SK-N-SH (cell line): ENCODE data around the gene CSTF3. TPM values are rescaled to one million over a fixed set of nuclear protein-coding genes. Genes with fewer than 3 reads are reported as not detected.

Source experiments
- CTCF ChIA-PET: fragments of 300-600, 350-600 bp; formaldehyde crosslinking; extraction: SDS; loops from one replicate; lab custom pipeline; 2021; lab: Yijun Ruan, JAX
- POLR2A ChIA-PET: fragments of 350-600 bp; sonication (Branson Sonifier 250); formaldehyde crosslinking; extraction: SDS; loops from one replicate; lab custom pipeline; 2020; ENCODE audit warnings: antibody characterized with exemption, inconsistent platforms; lab: Yijun Ruan, JAX
- DNase-seq: peaks from one replicate; pipeline ENCODE4 v3.0.0; 2012
- H2AFZ ChIP-seq: fragments of 200-600 bp; sonication (generic); 2 replicates; pipeline ENCODE4 v1.8.1; 2016; ENCODE audit warnings: antibody characterized with exemption, mild to moderate bottlenecking, low read depth
- H3F3A ChIP-seq: fragments of 200-600 bp; sonication (generic); replicated peaks from 2 replicates; pipeline ENCODE3; 2016; ENCODE audit warnings: antibody characterized with exemption, mild to moderate bottlenecking; ENCODE audit not compliant: insufficient read depth
- H3K27ac ChIP-seq, 2 experiments: fragments of 200-500 bp in 1 of 2; fragments of 200-600 bp in 1 of 2; sonication (Bioruptor generic) in 1 of 2; sonication (generic), shearing (Covaris generic) in 1 of 2; 2 replicates each; pipeline versions ENCODE4 v1.5.1 to v1.6.1; 2014 to 2016; ENCODE audit warnings: low read depth in 2 of 2, inconsistent platforms in 1 of 2, low read length in 1 of 2, mild to moderate bottlenecking in 1 of 2, mixed read lengths in 1 of 2
- H3K27me3 ChIP-seq: fragments of 200-600 bp; sonication (generic), shearing (Covaris generic); 2 replicates; pipeline ENCODE4 v1.6.1; 2016; ENCODE audit warnings: mixed run types; ENCODE audit not compliant: insufficient read depth
- H3K36me3 ChIP-seq, 2 experiments: fragments of 200-500 bp in 1 of 2; fragments of 200-600 bp in 1 of 2; sonication (Bioruptor generic) in 1 of 2; sonication (generic) in 1 of 2; replicated peaks in 1 of 2; 2 replicates each; pipeline versions ENCODE3 to v1.5.1; 2014 to 2016; ENCODE audit warnings: low read length in 1 of 2, mild to moderate bottlenecking in 1 of 2; ENCODE audit not compliant: insufficient read depth in 2 of 2, control insufficient read depth in 1 of 2
- H3K4me1 ChIP-seq, 2 experiments: fragments of 200-500 bp in 1 of 2; fragments of 200-600 bp in 1 of 2; sonication (Bioruptor generic) in 1 of 2; sonication (generic), shearing (Covaris generic) in 1 of 2; 2 replicates each; pipeline versions ENCODE4 v1.5.1 to v1.6.1; 2014 to 2016; ENCODE audit warnings: low read depth in 1 of 2, low read length in 1 of 2, mixed run types in 1 of 2; ENCODE audit not compliant: insufficient read depth in 2 of 2, control insufficient read depth in 1 of 2
- H3K4me2 ChIP-seq: fragments of 200-600 bp; sonication (generic), shearing (Covaris generic); 2 replicates; pipeline ENCODE4 v1.6.1; 2017; ENCODE audit warnings: mixed run types
- H3K4me3 ChIP-seq, 2 experiments: fragments of 200-500 bp in 1 of 2; fragments of 200-600 bp in 1 of 2; sonication (Bioruptor generic) in 1 of 2; sonication (generic), shearing (Covaris generic) in 1 of 2; 2 replicates each; pipeline versions ENCODE4 v1.5.1 to v1.8.1; 2014 to 2016; ENCODE audit warnings: low read depth in 2 of 2, inconsistent platforms in 1 of 2, low read length in 1 of 2, mild to moderate bottlenecking in 1 of 2, mixed read lengths in 1 of 2, moderate library complexity in 1 of 2
- H3K79me2 ChIP-seq: fragments of 200-600 bp; sonication (generic); 2 replicates; pipeline ENCODE4 v1.8.1; 2017; ENCODE audit warnings: mild to moderate bottlenecking; ENCODE audit not compliant: insufficient read depth
- H3K9ac ChIP-seq: fragments of 200-600 bp; sonication (generic); 2 replicates; pipeline ENCODE4 v1.6.1; 2017; ENCODE audit warnings: mixed run types
- H3K9me2 ChIP-seq: fragments of 200-600 bp; sonication (generic); 2 replicates; pipeline ENCODE4 v1.6.1; 2017; ENCODE audit warnings: mixed run types
- H3K9me3 ChIP-seq: fragments of 200-600 bp; sonication (generic); 2 replicates; pipeline ENCODE4 v1.6.1; 2017; ENCODE audit warnings: mixed run types, mild to moderate bottlenecking, moderate library complexity
- H4K20me1 ChIP-seq: fragments of 200-600 bp; sonication (generic); 2 replicates; pipeline ENCODE4 v1.6.1; 2017; ENCODE audit warnings: mild to moderate bottlenecking, mixed run types; ENCODE audit not compliant: insufficient read depth
- CTCF ChIP-seq: fragments of 200-600 bp; sonication (generic); IDR thresholded peaks from 2 replicates; pipeline ENCODE4 v1.6.1; 2017; ENCODE audit warnings: antibody characterized with exemption, mild to moderate bottlenecking, moderate library complexity
- ELF1 ChIP-seq: IDR thresholded peaks from 2 replicates; pipeline ENCODE4 v1.4.0; 2012
- FOXJ3 ChIP-seq: sonication (generic); formaldehyde crosslinking; IDR thresholded peaks from 2 replicates; pipeline ENCODE4 v1.5.1; 2020; ENCODE audit warnings: mild to moderate bottlenecking, missing genetic modification reagents
- FOXM1 ChIP-seq: IDR thresholded peaks from 2 replicates; pipeline ENCODE4 v1.4.0; 2012; ENCODE audit warnings: low read depth, mild to moderate bottlenecking
- GABPA ChIP-seq: IDR thresholded peaks from 2 replicates; pipeline ENCODE4 v1.4.0; 2012; ENCODE audit warnings: low read depth, mild to moderate bottlenecking
- JUND ChIP-seq: IDR thresholded peaks from 2 replicates; pipeline ENCODE4 v1.4.0; 2012
- NFIC ChIP-seq: IDR thresholded peaks from 2 replicates; pipeline ENCODE4 v1.4.0; 2012; ENCODE audit warnings: borderline replicate concordance
- NRF1 ChIP-seq: IDR thresholded peaks from 2 replicates; pipeline ENCODE4 v1.6.1; 2012; ENCODE audit warnings: low read depth, mild to moderate bottlenecking, low read length
- PBX3 ChIP-seq: IDR thresholded peaks from 2 replicates; pipeline ENCODE4; 2012
- RAD21 ChIP-seq: IDR thresholded peaks from 2 replicates; pipeline ENCODE4 v1.6.1; 2012; ENCODE audit warnings: mild to moderate bottlenecking, low read length
- SIN3A ChIP-seq: IDR thresholded peaks from 2 replicates; pipeline ENCODE4 v1.6.1; 2012; ENCODE audit warnings: low read depth, mild to moderate bottlenecking, low read length, moderate library complexity, borderline replicate concordance
- SMC3 ChIP-seq: IDR thresholded peaks from 2 replicates; pipeline ENCODE4 v1.6.1; 2012; ENCODE audit warnings: low read depth, low read length, improper control_type of control experiment
- TAF1 ChIP-seq: IDR thresholded peaks from 2 replicates; pipeline ENCODE4 v1.6.1; 2012; ENCODE audit warnings: low read depth, mild to moderate bottlenecking, low read length, moderate library complexity, borderline replicate concordance
- YY1 ChIP-seq: IDR thresholded peaks from 2 replicates; pipeline ENCODE4 v1.4.0; 2012; ENCODE audit warnings: low read depth, mild to moderate bottlenecking
- WGBS: methylation state at CpG from one replicate; pipeline ENCODE4 v1.1.6; 2017; ENCODE audit warnings: low lambda C conversion rate; 5-methylcytosine and 5-hydroxymethylcytosine counted together
- polyA plus RNA-seq, 3 experiments: library from polyadenylated mRNA; depleted of rRNA; stranded (reverse); fragments of >200 nt; gene quantifications; 2 replicates each; pipeline ENCODE4 v1.2.3, GENCODE V29; 2012
- TF ChIP-seq, protein P1 (sequence below): fragments of 150-350 bp; IDR thresholded peaks from 2 replicates; pipeline ENCODE4 v1.6.1; 2016; ENCODE audit warnings: mild to moderate bottlenecking, low read depth, low read length
- TF ChIP-seq, protein P2 (sequence below): fragments of 150-350 bp; IDR thresholded peaks from 2 replicates; pipeline ENCODE4 v1.6.1; 2017; ENCODE audit warnings: antibody characterized with exemption, low read length, low read depth, borderline replicate concordance

The CSTF3 gene
- polyA plus RNA-seq, 1 of the 3 experiments (the other 2 are of a cell fraction): 26.3 TPM

DNA sequence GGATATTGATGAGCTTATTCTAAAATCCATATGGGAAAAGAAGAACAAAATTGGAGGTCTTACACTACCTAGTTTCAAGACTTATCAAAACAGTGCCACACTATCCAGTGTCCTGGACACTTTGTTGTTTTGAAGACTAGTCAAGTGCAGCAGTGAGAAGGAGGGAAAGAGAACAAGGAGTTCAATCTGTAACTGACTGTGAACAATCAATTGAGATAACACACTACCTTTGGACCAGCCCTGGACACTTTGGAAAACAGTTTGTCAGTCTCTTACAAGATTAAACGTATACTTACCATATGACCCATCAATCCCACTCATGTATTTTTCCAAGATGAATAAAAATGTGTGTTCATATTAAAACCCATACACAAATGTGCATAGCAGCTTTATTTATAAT is 10.0 kb upstream of the CSTF3 start:
- Histone ChIP-seq H3K27ac (no peak overlapping the region), H3K9me2 (no peaks in the 10 kb centered on the region), H4K20me1 (no peaks in the 10 kb centered on the region), H3K79me2 (no peaks in the 10 kb centered on the region), H2AFZ (no peak overlapping the region), H3K36me3 (no peaks in the 10 kb centered on the region), H3K4me1 (no peaks in the 10 kb centered on the region), H3K4me2 (no peak overlapping the region), H3K9me3 (no peaks in the 10 kb centered on the region), H3K27me3 (no peaks in the 10 kb centered on the region), H3K4me3 (no peak overlapping the region), H3K9ac (no peak overlapping the region), H3F3A (no peaks in the 10 kb centered on the region)
- ChIA-PET POLR2A (no interaction called here), CTCF (interaction anchor here (0.6 to 1.5 kb wide), 2 partner anchors 165 to 378 kb away, joined by 3 read pairs; no protein-coding TSS in a partner anchor)
- no peak for TF ChIP-seq NFIC
- no peak for TF ChIP-seq CTCF
- TF ChIP-seq PBX3: no peak
- TF ChIP-seq ELF1: no peak
- TF ChIP-seq FOXJ3 (CRISPR knock-in tag): no peak
- TF ChIP-seq YY1: no peak
- TF ChIP-seq, protein P1, sequence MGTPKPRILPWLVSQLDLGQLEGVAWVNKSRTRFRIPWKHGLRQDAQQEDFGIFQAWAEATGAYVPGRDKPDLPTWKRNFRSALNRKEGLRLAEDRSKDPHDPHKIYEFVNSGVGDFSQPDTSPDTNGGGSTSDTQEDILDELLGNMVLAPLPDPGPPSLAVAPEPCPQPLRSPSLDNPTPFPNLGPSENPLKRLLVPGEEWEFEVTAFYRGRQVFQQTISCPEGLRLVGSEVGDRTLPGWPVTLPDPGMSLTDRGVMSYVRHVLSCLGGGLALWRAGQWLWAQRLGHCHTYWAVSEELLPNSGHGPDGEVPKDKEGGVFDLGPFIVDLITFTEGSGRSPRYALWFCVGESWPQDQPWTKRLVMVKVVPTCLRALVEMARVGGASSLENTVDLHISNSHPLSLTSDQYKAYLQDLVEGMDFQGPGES: no peak
- TF ChIP-seq FOXM1: no peak
- no peak for TF ChIP-seq TAF1
- no peak for TF ChIP-seq SMC3
- no peak for TF ChIP-seq GABPA
- TF ChIP-seq SIN3A: no peak
- DNase-seq: no peak
- WGBS: 96% methylated on average over 1 of the region's 1 CpG

DNA sequence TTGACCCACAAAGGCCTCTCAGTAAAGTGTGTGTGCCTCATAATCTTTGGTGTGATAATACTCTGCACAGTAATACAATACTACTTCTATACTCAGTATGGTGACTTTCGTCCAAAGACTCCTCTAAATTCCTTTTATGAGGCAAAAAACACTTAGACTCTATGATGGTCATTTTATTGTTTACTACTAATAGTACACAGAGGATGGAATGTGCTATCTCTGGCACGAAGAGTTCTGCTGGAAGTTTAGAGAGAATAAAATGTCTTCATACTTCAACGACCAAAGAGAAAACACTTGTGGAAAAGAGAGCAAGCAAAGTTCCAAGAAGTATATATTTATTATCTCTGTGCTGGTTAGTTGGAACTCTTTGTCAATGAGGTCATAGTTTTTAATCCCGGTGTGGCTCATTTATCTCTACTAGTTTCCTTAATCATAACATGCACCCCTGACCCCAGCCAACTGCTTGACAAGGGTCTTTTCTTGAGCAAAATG is 7.5 kb upstream of the CSTF3 start:
- Histone ChIP-seq H3K4me2 (no peak overlapping the region), H3K27ac (no peak overlapping the region), H4K20me1 (no peaks in the 10 kb centered on the region), H2AFZ (no peak overlapping the region), H3K27me3 (no peaks in the 10 kb centered on the region), H3K79me2 (no peaks in the 10 kb centered on the region), H3K9me2 (no peaks in the 10 kb centered on the region), H3K9ac (no peak overlapping the region), H3K9me3 (no peaks in the 10 kb centered on the region), H3K4me1 (no peaks in the 10 kb centered on the region), H3K36me3 (no peaks in the 10 kb centered on the region), H3K4me3 (no peak overlapping the region), H3F3A (peaks cover 5% of the 10 kb centered on the region)
- DNase-seq: no peak
- POLR2A ChIA-PET: no interaction called here
- 84% methylated on average over 4 of the region's 4 CpGs for WGBS
- TF ChIP-seq, protein P2, sequence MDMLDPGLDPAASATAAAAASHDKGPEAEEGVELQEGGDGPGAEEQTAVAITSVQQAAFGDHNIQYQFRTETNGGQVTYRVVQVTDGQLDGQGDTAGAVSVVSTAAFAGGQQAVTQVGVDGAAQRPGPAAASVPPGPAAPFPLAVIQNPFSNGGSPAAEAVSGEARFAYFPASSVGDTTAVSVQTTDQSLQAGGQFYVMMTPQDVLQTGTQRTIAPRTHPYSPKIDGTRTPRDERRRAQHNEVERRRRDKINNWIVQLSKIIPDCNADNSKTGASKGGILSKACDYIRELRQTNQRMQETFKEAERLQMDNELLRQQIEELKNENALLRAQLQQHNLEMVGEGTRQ: no peak
- TF ChIP-seq NRF1: no peak
- no peak for TF ChIP-seq RAD21
- TF ChIP-seq JUND: no peak
- CTCF ChIA-PET: no interaction called here
